HepG2 (cell line): ENCODE data around the gene ACAT2. TPM values are rescaled to one million over a fixed set of nuclear protein-coding genes. Genes with fewer than 3 reads are reported as not detected.

Source experiments
- ATAC-seq: fragments of 200-7000 bp; cut with Tn5 transposase; 3 replicates; pipeline ENCODE4 v1.9.1; 2020; ENCODE audit warnings: mild to moderate bottlenecking, moderate library complexity
- BruUV-seq: library from RNA; stranded (reverse); fragments of 400-500 nt; replicated peaks from 2 replicates; lab custom pipeline; 2021; lab: Mats Ljungman, UMichigan
- CTCF ChIA-PET: fragments of 300-600 bp; formaldehyde crosslinking; extraction: SDS; loops from one replicate; lab custom pipeline; 2021; ENCODE audit warnings: low total read pairs, inconsistent platforms, low intra/inter-chr PET ratio; lab: Yijun Ruan, JAX
- POLR2A ChIA-PET: fragments of 350-600 bp; sonication (Branson Sonifier 250); formaldehyde crosslinking; loops from one replicate; lab custom pipeline; 2020; ENCODE audit warnings: antibody characterized with exemption, inconsistent platforms; lab: Yijun Ruan, JAX
- DNase-seq: peaks from one replicate; pipeline ENCODE4 v3.0.0-alpha.2; 2015; ENCODE audit warnings: low spot score
- FAIRE-seq: peaks from 3 replicates; lab custom pipeline; 2011; peaks lifted over from hg19 to GRCh38; lab: Jason Lieb, UNC
- H2AFZ ChIP-seq: one replicate; pipeline ENCODE4 v1.6.1; 2011; ENCODE audit warnings: low read length, inconsistent platforms
- H3K27ac ChIP-seq: fragments of 300-600 bp; 3 replicates; pipeline ENCODE4 v1.8.0; 2011; ENCODE audit warnings: mixed run types, mild to moderate bottlenecking, mixed read lengths, low read length, inconsistent platforms; ENCODE audit not compliant: insufficient read depth; ENCODE audit errors: extremely low read length
- H3K27me3 ChIP-seq, 2 experiments: fragments of 200-600 bp in 1 of 2; 2 replicates in 1 of 2; 3 replicates in 1 of 2; pipeline versions ENCODE4 v1.6.0 to v1.8.0; 2011; ENCODE audit warnings: low read length in 2 of 2, mild to moderate bottlenecking in 2 of 2, moderate library complexity in 2 of 2, inconsistent platforms in 1 of 2; ENCODE audit not compliant: insufficient read depth in 2 of 2, control insufficient read depth in 1 of 2
- H3K36me3 ChIP-seq, 2 experiments: fragments of 200-600 bp in 1 of 2; replicated peaks in 1 of 2; 2 replicates in 1 of 2; 3 replicates in 1 of 2; pipeline versions ENCODE4 v1.5.1 to v1.8.0; 2011; ENCODE audit warnings: low read length in 2 of 2, inconsistent platforms in 1 of 2; ENCODE audit not compliant: insufficient read depth in 2 of 2, control insufficient read depth in 1 of 2
- H3K4me1 ChIP-seq: 2 replicates; pipeline ENCODE4 v1.5.1; 2012; ENCODE audit warnings: low read length, inconsistent platforms; ENCODE audit not compliant: insufficient read depth
- H3K4me2 ChIP-seq: 2 replicates; pipeline ENCODE4 v1.6.0; 2011; ENCODE audit warnings: low read depth, low read length, inconsistent platforms
- H3K4me3 ChIP-seq, 3 experiments: fragments of 200-600 bp in 1 of 3; sonication (generic), shearing (Covaris generic) in 1 of 3; replicated peaks in 1 of 3; 2 replicates each; pipeline ENCODE4 v1.5.1; 2011 to 2016; ENCODE audit warnings: low read length in 3 of 3, inconsistent platforms in 2 of 3, low read depth in 2 of 3, mild to moderate bottlenecking in 2 of 3, control low read depth in 1 of 3, mixed read lengths in 1 of 3; ENCODE audit not compliant: insufficient read depth in 1 of 3
- H3K79me2 ChIP-seq: one replicate; pipeline ENCODE4 v1.6.1; 2011; ENCODE audit warnings: low read length, inconsistent platforms; ENCODE audit not compliant: insufficient read depth
- H3K9ac ChIP-seq: 2 replicates; pipeline ENCODE4 v1.6.0; 2011; ENCODE audit warnings: mild to moderate bottlenecking, low read depth, low read length, inconsistent platforms; ENCODE audit not compliant: insufficient read depth
- H3K9me3 ChIP-seq: 2 replicates; pipeline ENCODE4 v1.5.1; 2012; ENCODE audit warnings: mild to moderate bottlenecking, low read length
- H4K20me1 ChIP-seq: 2 replicates; pipeline ENCODE4 v1.6.0; 2011; ENCODE audit warnings: inconsistent platforms, mild to moderate bottlenecking, low read length, moderate library complexity; ENCODE audit not compliant: insufficient read depth
- CBX2 ChIP-seq, 2 experiments: fragments of 200-600 bp in 1 of 2; sonication (generic); formaldehyde crosslinking in 1 of 2; IDR thresholded peaks; 2 replicates each; pipeline versions ENCODE4 v1.7.0 to v1.8.1; 2018 to 2022; ENCODE audit warnings: low read depth in 2 of 2, low read length in 1 of 2, mild to moderate bottlenecking in 1 of 2, missing genetic modification reagents in 1 of 2
- FOXA3 ChIP-seq: IDR thresholded peaks from 2 replicates; pipeline ENCODE4 v1.6.1; 2016; ENCODE audit warnings: missing genetic modification reagents, missing compliant biosample characterization
- ZNF549 ChIP-seq: sonication (generic); formaldehyde crosslinking; IDR thresholded peaks from 2 replicates; pipeline ENCODE4 v1.5.0; 2020; ENCODE audit warnings: missing genetic modification reagents
- ZNF615 ChIP-seq: sonication (generic); formaldehyde crosslinking; IDR thresholded peaks from 2 replicates; pipeline ENCODE4 v1.5.0; 2020; ENCODE audit warnings: mild to moderate bottlenecking, missing genetic modification reagents, borderline replicate concordance
- WGBS: methylation state at CpG from one replicate; pipeline ENCODE4 v1.1.6; 2017; ENCODE audit warnings: low lambda C conversion rate; 5-methylcytosine and 5-hydroxymethylcytosine counted together
- in situ Hi-C: cut with HindIII; loops from 2 replicates; pipeline ENCODE4 v1.10.0; 2017; ENCODE audit warnings: low pct_unique_long_range_greater_than_20kb; ENCODE audit not compliant: extremely low pct_ligation_motif_present
- intact Hi-C: fragments of 100-400 bp; cut with micrococcal nuclease; formaldehyde crosslinking; loops from one replicate; pipeline ENCODE4 v1.10.0; 2022; ENCODE audit not compliant: unreplicated experiment
- polyA plus RNA-seq, 8 experiments: library from polyadenylated mRNA; depleted of rRNA in 3 of 8; stranded (reverse) in 7 of 8; unstranded in 1 of 8; fragments of >200 nt; fragmentation: Illumina TruSeq in 4 of 8; extraction: Trizol in 4 of 8; gene quantifications; 2 replicates each; pipeline versions ENCODE4 v1.2.1 to v1.2.3, GENCODE V29; 2011 to 2016; ENCODE audit warnings: low read depth in 4 of 8, missing spikeins in 1 of 8, mixed read lengths in 1 of 8; ENCODE audit not compliant: insufficient read depth in 1 of 8
- total RNA-seq, 5 experiments: library from RNA; depleted of rRNA; stranded (reverse); fragments of >200 nt; fragmentation: Illumina TruSeq; extraction: Trizol; gene quantifications; 2 replicates each; pipeline ENCODE4 v1.2.3, GENCODE V29; 2016; ENCODE audit warnings: low read depth in 1 of 5
- TF ChIP-seq, protein P1 (sequence below): sonication (generic); formaldehyde crosslinking; IDR thresholded peaks from 2 replicates; pipeline ENCODE4 v1.5.0; 2020; ENCODE audit warnings: missing genetic modification reagents, mild to moderate bottlenecking, borderline replicate concordance
- TF ChIP-seq, protein P2 (sequence below): sonication (generic); formaldehyde crosslinking; IDR thresholded peaks from 2 replicates; pipeline ENCODE4 v1.5.0; 2020; ENCODE audit warnings: mild to moderate bottlenecking, missing genetic modification reagents
- TF ChIP-seq, protein P3 (sequence below): sonication (generic); formaldehyde crosslinking; IDR thresholded peaks from 2 replicates; pipeline ENCODE4 v1.5.0; 2020; ENCODE audit warnings: mild to moderate bottlenecking, missing genetic modification reagents, moderate library complexity

Gene ACAT2
- total and polyA plus RNA-seq, 2 of the 13 experiments (the other 11 are each of a cell fraction or from before 2014, with no cell fraction given) = 121 to 534 TPM

DNA sequence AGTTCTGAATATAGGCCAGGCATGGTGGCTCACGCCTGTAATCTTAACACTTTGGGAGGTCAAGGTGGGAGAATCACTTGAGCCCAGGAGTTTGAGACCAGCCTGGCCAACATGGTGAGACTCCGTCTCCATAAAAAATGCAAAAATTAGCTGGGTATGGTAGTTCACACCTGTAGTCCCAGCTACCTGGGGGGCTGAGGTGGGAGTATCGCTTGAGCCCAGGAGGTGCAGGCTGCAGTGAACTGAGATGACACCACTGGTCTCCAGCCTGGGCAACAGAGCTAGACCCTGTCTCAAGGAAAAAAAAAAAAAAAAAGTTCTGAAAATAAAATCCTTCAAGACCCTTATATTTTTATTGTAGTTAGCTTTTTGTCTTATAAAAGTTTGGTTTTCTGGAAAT is 46.2 kb upstream of the ACAT2 start:
- Histone ChIP-seq H3K4me3 (no peak overlapping the region), H3K9ac (no peak overlapping the region), H3K27me3 (no peaks in the 10 kb centered on the region), H3K27ac (no peak overlapping the region), H3K36me3 (no peaks in the 10 kb centered on the region), H3K79me2 (no peaks in the 10 kb centered on the region), H4K20me1 (peaks cover 4% of the 10 kb centered on the region; the same call in 1 of the 2 replicates), H3K9me3 (no peaks in the 10 kb centered on the region), H2AFZ (no peak overlapping the region), H3K4me1 (no peaks in the 10 kb centered on the region), H3K4me2 (no peak overlapping the region)
- no peak for ATAC-seq
- TF ChIP-seq ZNF549 (CRISPR knock-in tag) (no peak), CBX2 (IDR thresholded peaks at IDR 0.05; ENCODE audit: low read depth, low read length) (no peak), CBX2 (CRISPR knock-in tag; IDR thresholded peaks at IDR 0.05; ENCODE audit: low read depth) (no peak), FOXA3 (no peak), ZNF615 (no peak)
- TF ChIP-seq, protein P1, sequence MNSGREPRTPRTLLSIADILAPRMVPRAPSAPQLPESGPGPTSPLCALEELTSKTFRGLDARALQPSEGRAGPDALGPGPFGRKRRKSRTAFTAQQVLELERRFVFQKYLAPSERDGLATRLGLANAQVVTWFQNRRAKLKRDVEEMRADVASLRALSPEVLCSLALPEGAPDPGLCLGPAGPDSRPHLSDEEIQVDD (CRISPR knock-in tag) = no peak
- TF ChIP-seq, protein P2, sequence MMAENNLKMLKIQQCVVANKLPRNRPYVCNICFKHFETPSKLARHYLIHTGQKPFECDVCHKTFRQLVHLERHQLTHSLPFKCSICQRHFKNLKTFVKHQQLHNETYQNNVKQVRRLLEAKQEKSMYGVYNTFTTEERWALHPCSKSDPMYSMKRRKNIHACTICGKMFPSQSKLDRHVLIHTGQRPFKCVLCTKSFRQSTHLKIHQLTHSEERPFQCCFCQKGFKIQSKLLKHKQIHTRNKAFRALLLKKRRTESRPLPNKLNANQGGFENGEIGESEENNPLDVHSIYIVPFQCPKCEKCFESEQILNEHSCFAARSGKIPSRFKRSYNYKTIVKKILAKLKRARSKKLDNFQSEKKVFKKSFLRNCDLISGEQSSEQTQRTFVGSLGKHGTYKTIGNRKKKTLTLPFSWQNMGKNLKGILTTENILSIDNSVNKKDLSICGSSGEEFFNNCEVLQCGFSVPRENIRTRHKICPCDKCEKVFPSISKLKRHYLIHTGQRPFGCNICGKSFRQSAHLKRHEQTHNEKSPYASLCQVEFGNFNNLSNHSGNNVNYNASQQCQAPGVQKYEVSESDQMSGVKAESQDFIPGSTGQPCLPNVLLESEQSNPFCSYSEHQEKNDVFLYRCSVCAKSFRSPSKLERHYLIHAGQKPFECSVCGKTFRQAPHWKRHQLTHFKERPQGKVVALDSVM (CRISPR knock-in tag) = no peak
- TF ChIP-seq, protein P3, sequence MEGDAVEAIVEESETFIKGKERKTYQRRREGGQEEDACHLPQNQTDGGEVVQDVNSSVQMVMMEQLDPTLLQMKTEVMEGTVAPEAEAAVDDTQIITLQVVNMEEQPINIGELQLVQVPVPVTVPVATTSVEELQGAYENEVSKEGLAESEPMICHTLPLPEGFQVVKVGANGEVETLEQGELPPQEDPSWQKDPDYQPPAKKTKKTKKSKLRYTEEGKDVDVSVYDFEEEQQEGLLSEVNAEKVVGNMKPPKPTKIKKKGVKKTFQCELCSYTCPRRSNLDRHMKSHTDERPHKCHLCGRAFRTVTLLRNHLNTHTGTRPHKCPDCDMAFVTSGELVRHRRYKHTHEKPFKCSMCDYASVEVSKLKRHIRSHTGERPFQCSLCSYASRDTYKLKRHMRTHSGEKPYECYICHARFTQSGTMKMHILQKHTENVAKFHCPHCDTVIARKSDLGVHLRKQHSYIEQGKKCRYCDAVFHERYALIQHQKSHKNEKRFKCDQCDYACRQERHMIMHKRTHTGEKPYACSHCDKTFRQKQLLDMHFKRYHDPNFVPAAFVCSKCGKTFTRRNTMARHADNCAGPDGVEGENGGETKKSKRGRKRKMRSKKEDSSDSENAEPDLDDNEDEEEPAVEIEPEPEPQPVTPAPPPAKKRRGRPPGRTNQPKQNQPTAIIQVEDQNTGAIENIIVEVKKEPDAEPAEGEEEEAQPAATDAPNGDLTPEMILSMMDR (CRISPR knock-in tag) = no peak
- FAIRE-seq = no peak
- CTCF ChIA-PET = no interaction called here
- intact Hi-C loops = no loop called here
- BruUV-seq = no TSS peak
- POLR2A ChIA-PET = interaction anchor here (1.8 kb wide), 1 partner anchor 11 kb away, joined by 6 read pairs; the partner anchor contains the start of gene WTAP
- in situ Hi-C loops = no loop called here
- no peak for DNase-seq
- 90% methylated on average over 3 of the region's 3 CpGs for WGBS
